GM18517 (cell line): ENCODE measurements around the gene EHBP1.
"Not testable (repeated sequence)": the region's sequence is repeated elsewhere in the genome, so short reads cannot be mapped to it uniquely, and the experiment has no call there.

Experiments
- ATAC-seq: cut with Tn5 transposase; IDR thresholded peaks from one replicate; pipeline ENCODE4 v1.9.1; 2021; ENCODE audit warnings: mild to moderate bottlenecking, moderate library complexity; ENCODE audit not compliant: unreplicated experiment

Gene EHBP1

GRCh38 chr2:63003351-63003750 is 297.8 kb downstream of the EHBP1 start:
- no peak for ATAC-seq

- ATAC-seq = no peak
Measured at GRCh38 chr2:63007813-63008458, 302.4 kb downstream of the EHBP1 start.

- ATAC-seq = no peak
Measured at GRCh38 chr2:63008838-63009237, 303.3 kb downstream of the EHBP1 start.

GRCh38 chr2:63009490-63009889 is 304.0 kb downstream of the EHBP1 start:
- no peak for ATAC-seq

GRCh38 chr2:63012541-63012940 is 307.0 kb downstream of the EHBP1 start:
- ATAC-seq = no peak

GRCh38 chr2:63013438-63013837 is 307.9 kb downstream of the EHBP1 start:
- no peak for ATAC-seq

- no peak for ATAC-seq
Measured at GRCh38 chr2:63015389-63015788, 309.9 kb downstream of the EHBP1 start.

GRCh38 chr2:63018439-63018838 is 312.9 kb downstream of the EHBP1 start:
- ATAC-seq = no peak

- not testable (repeated sequence) for ATAC-seq
Measured at GRCh38 chr2:63019686-63020085, 314.2 kb downstream of the EHBP1 start.

GRCh38 chr2:63023444-63023843 is 317.9 kb downstream of the EHBP1 start:
- ATAC-seq = no peak

GRCh38 chr2:63027220-63027619 is 321.7 kb downstream of the EHBP1 start:
- no peak for ATAC-seq

GRCh38 chr2:63029058-63029457 is 323.5 kb downstream of the EHBP1 start:
- no peak for ATAC-seq

- ATAC-seq = no peak
Measured at GRCh38 chr2:63034526-63034925, 329.0 kb downstream of the EHBP1 start.

GRCh38 chr2:63035169-63035568 is 329.7 kb downstream of the EHBP1 start:
- ATAC-seq = no peak

GRCh38 chr2:63035660-63036059 is 330.1 kb downstream of the EHBP1 start:
- ATAC-seq = no peak

GRCh38 chr2:63038034-63038433 is 332.5 kb downstream of the EHBP1 start:
- ATAC-seq = no peak

GRCh38 chr2:63040586-63040985 is 335.1 kb downstream of the EHBP1 start:
- no peak for ATAC-seq

- no peak for ATAC-seq
Measured at GRCh38 chr2:63041592-63041991, 336.1 kb downstream of the EHBP1 start.

GRCh38 chr2:63044362-63045327 is 339.1 kb downstream of the EHBP1 start:
- ATAC-seq = no peak

GRCh38 chr2:63046552-63046951 is 341.0 kb downstream of the EHBP1 start:
- no peak for ATAC-seq

- no peak for ATAC-seq
Measured at GRCh38 chr2:63046961-63047320, 341.4 kb downstream of the EHBP1 start.
